NCI-H2081 (cell line): Measurements from ENCODE around the gene OR10H4.
"Not testable (repeated sequence)": the region's sequence is repeated elsewhere in the genome, so short reads cannot be mapped to it uniquely, and the experiment has no call there.

Source experiments
- DNase-seq, 2 experiments: peaks; one replicate each; lab custom pipeline; 2025; lab: John Stamatoyannopoulos, UW

OR10H4 gene

GRCh38 chr19:15948223-15949058 lies at the start of gene OR10H4:
OR10H4 (plus strand) TSS chr19:15949008; CDS start chr19:15949008, 0 bp downstream.
- DNase-seq, result no peak

GRCh38 chr19:15899561-15899960 lies 49.2 kb upstream of the OR10H4 start:
- DNase-seq, result not testable (repeated sequence)

- not testable (repeated sequence) for DNase-seq
These were observed 48.8 kb upstream of the OR10H4 start for GRCh38 chr19:15900032-15900431.

GRCh38 chr19:15900504-15900903 lies 48.3 kb upstream of the OR10H4 start:
- DNase-seq, result no peak

- DNase-seq, result no peak
These were observed 46.6 kb upstream of the OR10H4 start for GRCh38 chr19:15902254-15902653.

- DNase-seq, result not testable (repeated sequence)
These were observed 45.9 kb upstream of the OR10H4 start for GRCh38 chr19:15902898-15903297.

GRCh38 chr19:15905026-15905425 lies 43.8 kb upstream of the OR10H4 start:
- no peak for DNase-seq

GRCh38 chr19:15911599-15912235 lies 37.1 kb upstream of the OR10H4 start:
- DNase-seq, result no peak

GRCh38 chr19:15913384-15913783 lies 35.4 kb upstream of the OR10H4 start:
- no peak for DNase-seq

GRCh38 chr19:15913830-15914229 lies 35.0 kb upstream of the OR10H4 start:
- no peak for DNase-seq

- DNase-seq, result no peak
These were observed 33.7 kb upstream of the OR10H4 start for GRCh38 chr19:15915109-15915508.

- no peak for DNase-seq
These were observed 29.6 kb upstream of the OR10H4 start for GRCh38 chr19:15919243-15919642.

- no peak for DNase-seq
These were observed 26.8 kb upstream of the OR10H4 start for GRCh38 chr19:15922021-15922420.

- no peak for DNase-seq
These were observed 25.1 kb upstream of the OR10H4 start for GRCh38 chr19:15923702-15924101.

GRCh38 chr19:15926484-15926883 lies 22.3 kb upstream of the OR10H4 start:
- no peak for DNase-seq

- no peak for DNase-seq
These were observed 20.5 kb upstream of the OR10H4 start for GRCh38 chr19:15928321-15928720.

GRCh38 chr19:15933761-15934331 lies 15.0 kb upstream of the OR10H4 start:
- not testable (repeated sequence) for DNase-seq

- no peak for DNase-seq
These were observed 14.3 kb upstream of the OR10H4 start, which contains the start of gene CYP4F11 for GRCh38 chr19:15934332-15935078. CYP4F11 (minus strand) TSS chr19:15934529; CDS start chr19:15934408, 121 bp downstream.

- no peak for DNase-seq
These were observed 13.6 kb upstream of the OR10H4 start for GRCh38 chr19:15935167-15935702.

GRCh38 chr19:15936173-15936572 lies 12.6 kb upstream of the OR10H4 start:
- no peak for DNase-seq

GRCh38 chr19:15936950-15937349 lies 11.9 kb upstream of the OR10H4 start:
- DNase-seq, result no peak

- no peak for DNase-seq
These were observed 11.0 kb upstream of the OR10H4 start for GRCh38 chr19:15937771-15938170.
